ENCODE results near the gene PLPPR5.

DNA sequence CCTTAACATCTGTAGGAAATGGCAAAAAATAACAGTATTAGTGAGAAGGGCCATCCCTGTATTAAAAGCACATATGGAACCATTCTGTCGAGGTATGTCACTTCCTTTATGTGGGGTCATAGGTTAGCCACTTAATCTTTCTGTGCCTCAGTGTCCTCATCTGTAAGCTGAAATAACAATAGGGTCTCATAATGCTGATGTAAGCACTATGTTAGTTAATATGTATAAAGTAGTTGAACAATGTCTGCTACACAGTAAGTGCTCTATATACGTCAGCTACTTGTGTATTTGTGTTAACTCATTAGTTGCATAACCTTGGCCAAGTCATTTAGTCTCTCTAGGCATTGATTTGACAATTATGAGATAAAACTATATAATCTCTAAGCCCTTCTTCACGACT is 11.8 kb downstream of the PLPPR5 start:
- TF ChIP-seq POLR2A (IDR thresholded peaks at IDR 0.05) (no peak), CTCF (IDR thresholded peaks at IDR 0.05 in 8 of 11, conservative IDR thresholded peaks at IDR 0.05 in 3 of 11) (no peak), POLR2AphosphoS5 (IDR thresholded peaks at IDR 0.05) (no peak)
